ENCODE data around the gene KLHL29. TPM values are rescaled to one million over a fixed set of nuclear protein-coding genes. Genes with fewer than 3 reads are reported as not detected.

Gene KLHL29
- total and polyA plus RNA-seq, 10 donors = 1.5 to 30.5 (median 9.4) TPM

DNA sequence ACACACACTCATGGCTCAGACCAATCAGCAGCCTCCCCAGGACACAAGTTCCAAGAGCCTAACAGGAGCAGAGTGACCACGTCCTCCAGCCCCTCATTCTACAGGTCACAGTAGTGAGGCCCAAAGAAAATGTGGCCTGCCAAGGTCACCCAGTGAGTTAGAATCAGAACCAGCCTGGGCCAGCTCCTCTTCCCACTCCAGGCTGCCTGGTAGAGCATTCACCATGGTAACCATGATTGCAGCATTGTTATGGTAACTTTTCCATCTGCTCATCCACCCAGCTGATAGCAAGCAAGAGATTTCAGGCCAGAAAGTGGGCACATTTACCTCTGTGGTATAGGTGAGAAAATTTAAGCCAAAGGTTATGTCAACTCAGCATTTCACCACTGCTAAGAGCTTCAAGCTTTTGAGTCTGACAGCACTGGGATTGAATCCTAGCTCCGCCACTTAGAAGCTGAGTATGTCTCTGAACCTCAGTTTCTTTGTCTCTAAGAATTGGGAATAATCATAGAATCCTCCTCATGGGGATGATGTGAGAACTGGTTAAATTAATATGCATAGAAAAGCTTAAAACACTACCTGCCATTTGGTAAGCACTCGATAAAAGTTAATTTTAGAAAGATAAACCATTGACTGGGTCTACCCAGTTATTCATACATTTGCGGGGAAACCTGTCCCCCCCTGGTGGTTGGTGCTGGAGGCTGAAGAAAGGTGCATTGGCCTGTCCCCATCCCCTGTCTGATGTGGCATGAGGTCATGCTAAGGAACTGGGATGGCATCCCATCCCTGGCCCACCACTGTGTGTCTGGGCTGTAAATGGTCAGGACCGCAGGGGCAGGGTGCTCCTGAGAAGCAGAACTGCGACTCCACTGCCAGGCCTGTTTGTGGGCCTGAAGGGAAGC lies 181.5 kb downstream of the KLHL29 start:
- Histone ChIP-seq H3K27ac (no peak overlapping the region), H3K36me3 (peaks cover 0 to 10% (median 0%) of the 10 kb centered on the region in 6 donors), H3K9me3 (no peaks in the 10 kb centered on the region), H3K4me1 (peaks cover 0 to 21% (median 5%) of the 10 kb centered on the region in 6 donors), H3K4me3 (no peak overlapping the region), H3K27me3 (replicated peaks in 1 of 7) (no peaks in the 10 kb centered on the region)
- DNase-seq = no peak
- no peak for TF ChIP-seq POLR2AphosphoS5 (IDR thresholded peaks at IDR 0.05)
- no peak for TF ChIP-seq POLR2A (IDR thresholded peaks at IDR 0.05)
- TF ChIP-seq, protein P1, sequence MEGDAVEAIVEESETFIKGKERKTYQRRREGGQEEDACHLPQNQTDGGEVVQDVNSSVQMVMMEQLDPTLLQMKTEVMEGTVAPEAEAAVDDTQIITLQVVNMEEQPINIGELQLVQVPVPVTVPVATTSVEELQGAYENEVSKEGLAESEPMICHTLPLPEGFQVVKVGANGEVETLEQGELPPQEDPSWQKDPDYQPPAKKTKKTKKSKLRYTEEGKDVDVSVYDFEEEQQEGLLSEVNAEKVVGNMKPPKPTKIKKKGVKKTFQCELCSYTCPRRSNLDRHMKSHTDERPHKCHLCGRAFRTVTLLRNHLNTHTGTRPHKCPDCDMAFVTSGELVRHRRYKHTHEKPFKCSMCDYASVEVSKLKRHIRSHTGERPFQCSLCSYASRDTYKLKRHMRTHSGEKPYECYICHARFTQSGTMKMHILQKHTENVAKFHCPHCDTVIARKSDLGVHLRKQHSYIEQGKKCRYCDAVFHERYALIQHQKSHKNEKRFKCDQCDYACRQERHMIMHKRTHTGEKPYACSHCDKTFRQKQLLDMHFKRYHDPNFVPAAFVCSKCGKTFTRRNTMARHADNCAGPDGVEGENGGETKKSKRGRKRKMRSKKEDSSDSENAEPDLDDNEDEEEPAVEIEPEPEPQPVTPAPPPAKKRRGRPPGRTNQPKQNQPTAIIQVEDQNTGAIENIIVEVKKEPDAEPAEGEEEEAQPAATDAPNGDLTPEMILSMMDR (IDR thresholded peaks at IDR 0.05 in 8 of 11, conservative IDR thresholded peaks at IDR 0.05 in 3 of 11) = peak in 4 of 11 experiments; percentile 11 to 37 (median 26)
- intact Hi-C loops (cut with DNase I; ENCODE audit: low total_unique reads) = no loop called here
- 77 to 87% (median 87%) methylated on average over 6 of the region's 6 CpGs for WGBS, 5 donors

DNA sequence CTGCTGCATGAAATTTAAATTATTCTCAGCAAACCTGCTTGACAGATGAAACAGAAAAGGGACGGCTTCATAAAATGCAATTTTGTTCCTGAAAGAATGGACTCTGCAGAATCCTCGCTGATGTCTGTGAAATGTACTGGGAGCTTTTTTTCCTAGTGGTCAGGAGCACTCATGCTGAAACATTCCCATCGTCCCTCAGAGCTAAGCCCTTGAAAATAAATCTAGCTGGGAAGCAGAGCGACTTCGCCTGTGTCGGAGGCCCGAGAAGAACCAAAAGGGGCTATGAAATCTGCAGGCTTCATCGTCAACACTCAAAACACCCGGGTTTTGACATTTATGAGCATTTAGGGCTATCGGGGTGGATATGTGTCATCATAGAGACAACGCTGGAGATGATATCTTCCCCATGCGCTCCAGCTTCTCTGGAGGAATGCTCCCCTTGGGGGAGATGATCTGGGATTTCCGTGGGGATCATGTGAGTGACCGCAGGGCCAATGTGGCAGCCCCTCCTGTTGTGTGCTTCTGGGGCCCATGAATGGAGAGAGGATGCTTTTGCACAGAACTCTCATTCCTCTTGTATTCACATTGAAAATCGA lies 182.3 kb downstream of the KLHL29 start:
- WGBS, 5 donors = 86 to 90% (median 89%) methylated on average over 15 of the region's 15 CpGs
- Histone ChIP-seq H3K27ac (no peak overlapping the region), H3K9me3 (no peaks in the 10 kb centered on the region), H3K4me3 (no peak overlapping the region), H3K27me3 (replicated peaks in 1 of 7) (no peaks in the 10 kb centered on the region), H3K4me1 (peaks cover 0 to 21% (median 5%) of the 10 kb centered on the region in 6 donors), H3K36me3 (peaks cover 0 to 9% (median 0%) of the 10 kb centered on the region in 6 donors)
- TF ChIP-seq, protein P1 (IDR thresholded peaks at IDR 0.05 in 8 of 11, conservative IDR thresholded peaks at IDR 0.05 in 3 of 11) = peak in 1 of 11 experiments; percentile 2
- TF ChIP-seq POLR2AphosphoS5 (IDR thresholded peaks at IDR 0.05) (no peak), POLR2A (IDR thresholded peaks at IDR 0.05) (no peak)
- intact Hi-C loops (cut with DNase I; ENCODE audit: low total_unique reads) = no loop called here
- DNase-seq = no peak

DNA sequence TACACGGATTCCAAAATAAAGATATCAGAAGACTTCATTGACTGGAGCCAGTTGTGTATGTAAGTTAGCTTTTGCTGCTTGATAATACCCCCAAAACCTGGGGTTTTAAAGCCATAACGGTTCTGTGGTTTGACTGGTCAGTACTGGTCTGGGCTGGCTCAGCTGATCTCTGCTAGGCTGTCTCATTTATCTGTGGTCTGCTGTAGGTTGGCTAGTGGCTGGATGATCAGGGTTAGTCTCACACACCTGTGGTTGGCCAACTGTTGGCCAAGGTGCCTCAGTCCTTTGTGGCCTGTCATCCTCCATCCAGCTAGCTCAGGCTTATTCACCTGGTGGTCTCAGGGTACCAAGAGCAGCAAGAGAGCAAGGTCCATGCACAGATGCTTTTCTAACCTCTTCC lies 183.2 kb downstream of the KLHL29 start:
- no peak overlapping the region for H3K27ac ChIP-seq

More for the DNA sequence above, 183.2 kb downstream of the KLHL29 start:
- 65 to 87% (median 84%) methylated on average over 2 of the region's 2 CpGs for WGBS, 5 donors
- Histone ChIP-seq H3K4me3 (no peak overlapping the region), H3K4me1 (peaks cover 0 to 17% (median 2%) of the 10 kb centered on the region in 6 donors), H3K27me3 (replicated peaks in 1 of 7) (no peaks in the 10 kb centered on the region), H3K36me3 (no peaks in the 10 kb centered on the region), H3K9me3 (no peaks in the 10 kb centered on the region)
- no peak for DNase-seq
- TF ChIP-seq, protein P1 (IDR thresholded peaks at IDR 0.05 in 8 of 11, conservative IDR thresholded peaks at IDR 0.05 in 3 of 11) = no peak
- TF ChIP-seq POLR2A (IDR thresholded peaks at IDR 0.05) (no peak), POLR2AphosphoS5 (IDR thresholded peaks at IDR 0.05) (no peak)
- intact Hi-C loops (cut with DNase I; ENCODE audit: low total_unique reads) = no loop called here
